Spinal cord (tissue), 10 donors: Measurements from ENCODE around the gene FOCAD. TPM values are rescaled to one million over a fixed set of nuclear protein-coding genes. Genes with fewer than 3 reads are reported as not detected.

Experiments
- DNase-seq, 6 donors: peaks; one replicate each; pipeline versions ENCODE4 v3.0.0 to v3.0.0-alpha.2; 2013 to 2015; ENCODE audit warnings: low spot score in 6 of 6, low read depth in 4 of 6
- H3K27ac ChIP-seq: one replicate; pipeline ENCODE4 v1.5.1; 2013; ENCODE audit warnings: low read depth, low read length, control low read depth
- H3K27me3 ChIP-seq: one replicate; pipeline ENCODE4 v1.6.1; 2013; ENCODE audit warnings: low read length; ENCODE audit not compliant: control insufficient read depth, insufficient read depth
- H3K36me3 ChIP-seq: one replicate; pipeline ENCODE4 v1.6.1; 2013; ENCODE audit warnings: low read length; ENCODE audit not compliant: control insufficient read depth, insufficient read depth
- H3K4me1 ChIP-seq: one replicate; pipeline ENCODE4 v1.6.1; 2013; ENCODE audit warnings: low read length; ENCODE audit not compliant: control insufficient read depth, insufficient read depth
- H3K4me3 ChIP-seq: one replicate; pipeline ENCODE4 v1.5.1; 2013; ENCODE audit warnings: low read depth, low read length, control low read depth
- H3K9me3 ChIP-seq: one replicate; pipeline ENCODE4 v1.6.1; 2013; ENCODE audit warnings: low read length; ENCODE audit not compliant: control insufficient read depth, insufficient read depth
- WGBS: methylation state at CpG from one replicate; pipeline ENCODE4 v1.1.5; 2013; ENCODE audit warnings: missing lambda C conversion rate; ENCODE audit not compliant: insufficient coverage; 5-methylcytosine and 5-hydroxymethylcytosine counted together
- polyA plus RNA-seq, 2 donors: library from polyadenylated mRNA; unstranded; fragments of 120-200 nt; gene quantifications; one replicate each; pipeline ENCODE4 v1.2.1, GENCODE V29; 2013; ENCODE audit not compliant: insufficient read length in 2 of 2
- total RNA-seq, 2 donors: library from RNA; depleted of rRNA in 1 of 2; stranded (reverse); fragments of 120-200 nt in 1 of 2; fragments of >200 nt in 1 of 2; gene quantifications; one replicate each; pipeline versions ENCODE4 v1.2.3 to v1.2.4, GENCODE V29; 2013 to 2014
- donor health status: healthy.

Gene FOCAD
- total and polyA plus RNA-seq, 4 donors: 32.3 to 189 (median 52.9) TPM

- no peaks in the 10 kb centered on the region for H3K9me3 ChIP-seq
- no peaks in the 10 kb centered on the region for H3K4me1 ChIP-seq
- H3K27ac ChIP-seq: no peak overlapping the region
- no peak overlapping the region for H3K4me3 ChIP-seq
- no peaks in the 10 kb centered on the region for H3K36me3 ChIP-seq
- DNase-seq: no peak
- H3K27me3 ChIP-seq: no peaks in the 10 kb centered on the region
- 33% methylated on average over 1 of the region's 2 CpGs for WGBS
Measured at GRCh38 chr9:20853866-20854265, 169.8 kb downstream of the FOCAD start.

DNA sequence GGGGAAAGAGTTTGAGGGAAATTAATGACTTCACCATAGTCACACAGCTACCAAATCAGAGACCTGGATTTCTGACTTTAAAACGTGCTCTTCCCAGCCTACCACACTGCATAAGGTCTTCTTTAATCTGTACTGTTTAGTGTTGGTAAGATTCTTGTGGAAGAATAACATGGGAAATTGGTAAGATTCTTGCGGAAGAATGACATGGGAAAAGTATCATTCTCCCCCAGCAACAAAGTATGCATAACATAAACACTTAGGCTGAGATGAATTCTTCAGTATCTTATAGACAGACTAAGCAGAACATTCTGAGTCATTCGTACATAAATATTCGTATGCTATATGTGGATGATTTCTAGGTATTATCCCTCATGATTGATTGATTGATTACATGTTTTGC, 170.4 kb downstream of the FOCAD start:
- Histone ChIP-seq H3K27me3 (no peaks in the 10 kb centered on the region), H3K27ac (no peak overlapping the region), H3K9me3 (no peaks in the 10 kb centered on the region), H3K4me1 (no peaks in the 10 kb centered on the region), H3K36me3 (no peaks in the 10 kb centered on the region), H3K4me3 (no peak overlapping the region)
- DNase-seq: no peak
- no CpG with 5 or more reads among the region's 4 CpGs for WGBS

GRCh38 chr9:20863945-20864344, 179.9 kb downstream of the FOCAD start:
- Histone ChIP-seq H3K27me3 (no peaks in the 10 kb centered on the region), H3K4me3 (no peak overlapping the region), H3K4me1 (no peaks in the 10 kb centered on the region), H3K9me3 (no peaks in the 10 kb centered on the region), H3K36me3 (no peaks in the 10 kb centered on the region), H3K27ac (no peak overlapping the region)
- DNase-seq: peak in 1 of 6 donors; percentile 79
- no CpG with 5 or more reads among the region's 2 CpGs for WGBS

GRCh38 chr9:20865347-20865746, 181.3 kb downstream of the FOCAD start:
- Histone ChIP-seq H3K4me3 (no peak overlapping the region), H3K4me1 (no peaks in the 10 kb centered on the region), H3K27ac (no peak overlapping the region), H3K27me3 (no peaks in the 10 kb centered on the region), H3K9me3 (no peaks in the 10 kb centered on the region), H3K36me3 (no peaks in the 10 kb centered on the region)
- no peak for DNase-seq
- 93% methylated on average over 3 of the region's 4 CpGs for WGBS

GRCh38 chr9:20870115-20870514, 186.1 kb downstream of the FOCAD start:
- H3K4me1 ChIP-seq: no peaks in the 10 kb centered on the region
- H3K27me3 ChIP-seq: no peaks in the 10 kb centered on the region
- no peaks in the 10 kb centered on the region for H3K36me3 ChIP-seq
- WGBS: 100% methylated on average over 2 of the region's 4 CpGs
- no peak overlapping the region for H3K4me3 ChIP-seq
- peak in 1 of 6 donors; percentile 20 for DNase-seq
- H3K27ac ChIP-seq: no peak overlapping the region
- H3K9me3 ChIP-seq: no peaks in the 10 kb centered on the region

- H3K4me1 ChIP-seq: no peaks in the 10 kb centered on the region
- 45% methylated on average over 1 of the region's 1 CpG for WGBS
Measured at GRCh38 chr9:20872340-20872977, 188.4 kb downstream of the FOCAD start.

GRCh38 chr9:20873240-20873865, 189.3 kb downstream of the FOCAD start:
- no peak overlapping the region for H3K27ac ChIP-seq
- no peaks in the 10 kb centered on the region for H3K36me3 ChIP-seq
- DNase-seq: peak in 2 of 6 donors; percentile 19 to 93
- WGBS: no CpG with 5 or more reads among the region's 5 CpGs
- no peaks in the 10 kb centered on the region for H3K27me3 ChIP-seq
- no peaks in the 10 kb centered on the region for H3K4me1 ChIP-seq
- no peaks in the 10 kb centered on the region for H3K9me3 ChIP-seq
- H3K4me3 ChIP-seq: no peak overlapping the region

More at GRCh38 chr9:20872340-20872977, 188.4 kb downstream of the FOCAD start:
- H3K9me3 ChIP-seq: no peaks in the 10 kb centered on the region
- H3K27ac ChIP-seq: no peak overlapping the region
- no peak overlapping the region for H3K4me3 ChIP-seq
- H3K27me3 ChIP-seq: no peaks in the 10 kb centered on the region
- no peak for DNase-seq
- no peaks in the 10 kb centered on the region for H3K36me3 ChIP-seq

DNA sequence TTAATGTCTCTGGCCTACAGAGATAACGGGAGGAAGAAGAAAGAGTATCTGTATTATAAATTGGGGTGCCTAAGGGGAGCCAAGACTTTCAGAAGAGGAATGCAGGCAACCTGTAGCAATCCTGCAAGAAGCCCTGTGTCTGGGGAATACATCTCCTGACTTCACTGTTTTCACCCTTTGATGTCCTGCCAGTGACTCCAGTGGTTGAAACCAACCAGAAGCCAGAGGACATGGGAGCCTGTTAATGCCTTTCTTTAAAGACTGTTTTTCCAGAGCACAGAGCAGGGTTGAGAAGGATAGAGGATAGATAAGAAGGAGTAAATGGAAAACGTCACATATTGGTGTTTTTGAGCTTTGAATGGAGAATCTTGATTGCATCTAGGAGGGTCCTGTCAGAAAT, 196.2 kb downstream of the FOCAD start:
- no peak for DNase-seq
- H3K27ac ChIP-seq: no peak overlapping the region
- no peak overlapping the region for H3K4me3 ChIP-seq
- peaks cover 2% of the 10 kb centered on the region for H3K36me3 ChIP-seq
- H3K4me1 ChIP-seq: no peaks in the 10 kb centered on the region
- H3K9me3 ChIP-seq: no peaks in the 10 kb centered on the region
- no peaks in the 10 kb centered on the region for H3K27me3 ChIP-seq
- WGBS: 100% methylated on average over 1 of the region's 2 CpGs

DNA sequence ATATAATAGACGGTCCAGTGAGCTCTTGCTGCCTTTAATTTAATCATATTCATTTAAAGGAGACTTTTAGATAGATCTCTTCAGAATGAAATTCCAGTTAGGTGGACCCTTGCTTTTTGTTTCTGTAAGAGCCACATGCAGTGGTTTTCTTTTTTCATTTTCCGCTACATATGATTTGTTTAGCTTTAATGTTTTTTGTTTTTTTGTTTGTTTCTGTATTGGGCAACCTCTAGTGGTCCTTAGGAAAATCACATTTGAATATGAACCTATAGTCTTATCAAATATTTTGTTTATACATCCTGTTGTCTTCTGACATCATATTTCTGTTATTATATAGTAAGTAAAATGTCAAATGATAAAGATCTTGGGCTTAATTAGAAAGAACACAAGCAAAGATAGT, 196.6 kb downstream of the FOCAD start:
- H3K27ac ChIP-seq: no peak overlapping the region
- H3K27me3 ChIP-seq: no peaks in the 10 kb centered on the region
- peak in 1 of 6 donors; percentile 50 for DNase-seq
- H3K36me3 ChIP-seq: peaks cover 2% of the 10 kb centered on the region
- H3K4me3 ChIP-seq: no peak overlapping the region
- H3K9me3 ChIP-seq: no peaks in the 10 kb centered on the region
- no peaks in the 10 kb centered on the region for H3K4me1 ChIP-seq
- no CpG with 5 or more reads among the region's 2 CpGs for WGBS

- Histone ChIP-seq H3K4me1 (no peaks in the 10 kb centered on the region), H3K9me3 (no peaks in the 10 kb centered on the region), H3K4me3 (no peak overlapping the region), H3K27me3 (no peaks in the 10 kb centered on the region), H3K36me3 (peaks cover 2% of the 10 kb centered on the region), H3K27ac (no peak overlapping the region)
- no CpG with 5 or more reads among the region's 5 CpGs for WGBS
- DNase-seq: peak in 3 of 6 donors; percentile 11 to 72 (median 48)
Measured at GRCh38 chr9:20884985-20885593, 201.0 kb downstream of the FOCAD start.
